NCI-H2196 treated with DMSO at 0.1 percent for 48 hours (cell line): ENCODE results near the gene MLST8.

Experiments
- DNase-seq: peaks from one replicate; lab custom pipeline; 2025; ENCODE audit not compliant: unreplicated experiment; lab: John Stamatoyannopoulos, UW

Gene MLST8

DNA sequence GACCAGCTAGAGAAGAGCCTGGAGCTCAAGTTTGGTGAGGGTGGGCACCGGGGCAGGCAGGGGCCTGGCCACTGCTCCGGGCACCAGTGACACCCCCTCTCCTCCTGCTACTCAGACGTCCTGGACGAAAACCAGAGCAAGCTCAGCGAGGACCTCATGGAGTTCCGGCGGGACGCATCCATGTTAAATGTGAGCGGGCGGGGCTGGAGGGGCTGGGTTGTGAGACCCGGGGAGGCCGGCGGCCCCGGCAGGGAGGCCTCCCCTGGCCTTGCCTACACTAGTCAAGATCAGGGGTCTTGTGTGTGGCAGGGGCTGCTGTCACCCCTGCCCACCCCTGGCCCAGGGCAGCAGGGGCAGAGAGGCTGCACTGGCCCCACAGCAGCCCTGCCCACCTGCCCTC is 31.9 kb upstream of the MLST8 start:
- no peak for DNase-seq

DNA sequence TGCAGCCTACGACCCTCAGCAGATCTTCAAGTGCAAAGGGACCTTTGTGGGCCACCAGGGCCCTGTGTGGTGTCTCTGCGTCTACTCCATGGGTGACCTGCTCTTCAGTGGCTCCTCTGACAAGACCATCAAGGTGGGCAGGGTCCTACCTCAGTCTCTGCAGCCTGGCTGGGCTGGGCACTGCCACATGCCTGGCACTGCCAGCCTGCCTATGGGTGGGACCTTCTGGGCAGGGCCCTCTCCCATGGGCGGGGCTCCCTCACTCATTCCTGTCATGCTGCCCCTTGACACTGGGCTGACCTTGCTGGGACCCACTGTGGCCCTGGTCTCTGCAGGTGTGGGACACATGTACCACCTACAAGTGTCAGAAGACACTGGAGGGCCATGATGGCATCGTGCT is 31.3 kb upstream of the MLST8 start:
- DNase-seq = no peak

DNA sequence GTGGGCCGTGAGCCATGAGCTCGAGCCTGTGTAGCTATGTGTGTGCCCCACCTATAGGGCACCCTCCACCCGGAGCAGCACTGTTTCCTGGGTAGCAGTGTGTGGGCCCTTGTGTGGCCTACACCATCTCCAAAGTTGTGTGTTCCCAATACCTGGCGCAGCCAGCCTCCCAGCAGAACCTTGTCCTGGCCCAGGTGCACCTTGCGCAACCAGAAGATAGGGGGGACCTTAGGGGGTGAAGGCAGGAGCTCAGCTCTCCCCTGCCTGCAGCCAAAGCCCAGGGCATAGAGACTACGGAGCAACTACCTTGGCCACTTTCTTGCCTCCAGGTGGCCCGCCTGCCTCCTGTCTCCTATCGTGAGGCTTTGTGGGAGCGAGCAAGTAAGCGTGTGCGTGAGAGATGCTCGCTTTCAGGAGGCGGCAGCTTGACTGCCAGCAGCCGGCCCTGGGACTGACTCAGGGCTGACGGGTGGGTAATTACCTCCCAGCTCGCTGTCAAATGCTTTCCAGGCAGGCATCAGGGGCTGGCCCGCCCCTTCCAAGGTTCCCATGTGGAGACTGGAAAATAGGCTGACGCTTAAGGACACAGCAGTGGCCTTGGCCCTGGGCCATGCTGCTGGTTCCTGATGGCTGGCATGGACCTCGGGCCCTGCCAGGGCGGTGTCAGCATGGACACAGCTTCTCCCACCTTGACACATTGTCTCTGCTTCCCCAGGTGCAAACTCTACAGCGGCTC is 30.7 kb upstream of the MLST8 start:
- no peak for DNase-seq

DNA sequence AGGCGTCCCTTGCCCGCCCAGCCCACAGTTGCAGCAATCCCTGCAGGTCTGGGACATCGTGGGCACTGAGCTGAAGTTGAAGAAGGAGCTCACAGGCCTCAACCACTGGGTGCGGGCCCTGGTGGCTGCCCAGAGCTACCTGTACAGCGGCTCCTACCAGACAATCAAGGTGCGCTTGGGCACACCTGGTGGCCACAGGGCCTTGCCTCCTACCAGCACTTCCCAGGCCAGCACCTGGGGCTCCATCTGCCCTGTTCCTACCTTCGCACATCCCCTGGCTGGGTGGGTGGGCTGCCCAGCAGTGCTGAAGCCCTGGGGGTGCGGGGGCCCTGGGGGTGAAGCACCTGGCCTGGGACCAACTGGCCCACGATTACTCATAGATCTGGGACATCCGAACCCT is 29.8 kb upstream of the MLST8 start:
- DNase-seq = no peak

DNA sequence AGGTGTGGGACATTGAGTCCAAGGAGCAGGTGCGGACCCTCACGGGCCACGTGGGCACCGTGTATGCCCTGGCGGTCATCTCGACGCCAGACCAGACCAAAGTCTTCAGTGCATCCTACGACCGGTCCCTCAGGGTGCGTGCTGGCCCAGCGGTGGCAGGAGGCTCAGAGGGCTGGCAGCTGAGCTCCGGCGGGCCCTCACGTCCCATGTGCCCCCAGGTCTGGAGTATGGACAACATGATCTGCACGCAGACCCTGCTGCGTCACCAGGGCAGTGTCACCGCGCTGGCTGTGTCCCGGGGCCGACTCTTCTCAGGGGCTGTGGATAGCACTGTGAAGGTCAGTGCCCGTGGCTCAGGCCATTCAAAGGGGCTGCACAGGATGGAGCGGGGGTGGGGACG is 29.2 kb upstream of the MLST8 start:
- no peak for DNase-seq

DNA sequence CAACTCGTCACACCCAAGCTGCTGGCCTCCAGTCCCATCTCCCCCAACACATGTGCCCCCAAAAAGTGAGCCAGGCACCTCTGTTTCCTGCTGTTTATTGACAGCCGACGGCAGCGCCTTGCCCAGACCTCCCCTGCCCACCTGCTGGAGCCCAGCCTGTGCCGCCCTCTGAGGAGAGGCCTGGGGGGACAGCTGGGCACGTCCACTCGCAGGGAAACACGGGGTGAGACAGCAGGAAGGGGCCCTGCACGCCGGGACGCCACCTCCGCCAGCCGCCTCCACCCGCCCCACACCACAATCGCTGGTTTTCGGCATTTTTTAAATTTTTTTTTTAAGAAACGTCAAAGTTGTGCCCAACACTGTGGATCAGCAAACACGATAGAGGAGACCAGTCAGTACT is 28.2 kb upstream of the MLST8 start:
- no peak for DNase-seq

DNA sequence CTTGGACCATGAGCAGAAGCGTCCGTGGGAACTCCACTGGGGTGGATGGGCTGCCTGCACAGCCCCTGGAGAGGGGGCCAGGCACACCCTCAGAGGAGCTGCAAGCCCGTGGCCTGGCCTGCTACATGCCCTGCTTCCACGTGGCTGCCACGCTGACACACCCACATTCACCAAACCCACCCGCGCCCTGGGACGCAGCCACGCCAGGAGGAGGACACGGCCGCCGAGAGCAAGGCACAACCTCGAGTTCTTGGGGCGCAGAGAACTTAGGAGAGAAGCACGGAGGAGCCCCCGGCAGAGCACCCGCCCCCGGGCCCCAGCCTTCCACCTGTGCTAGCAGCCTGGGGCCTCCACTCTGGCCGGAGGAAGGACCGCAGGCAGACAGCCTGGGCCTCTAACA is 27.7 kb upstream of the MLST8 start:
- DNase-seq = no peak

DNA sequence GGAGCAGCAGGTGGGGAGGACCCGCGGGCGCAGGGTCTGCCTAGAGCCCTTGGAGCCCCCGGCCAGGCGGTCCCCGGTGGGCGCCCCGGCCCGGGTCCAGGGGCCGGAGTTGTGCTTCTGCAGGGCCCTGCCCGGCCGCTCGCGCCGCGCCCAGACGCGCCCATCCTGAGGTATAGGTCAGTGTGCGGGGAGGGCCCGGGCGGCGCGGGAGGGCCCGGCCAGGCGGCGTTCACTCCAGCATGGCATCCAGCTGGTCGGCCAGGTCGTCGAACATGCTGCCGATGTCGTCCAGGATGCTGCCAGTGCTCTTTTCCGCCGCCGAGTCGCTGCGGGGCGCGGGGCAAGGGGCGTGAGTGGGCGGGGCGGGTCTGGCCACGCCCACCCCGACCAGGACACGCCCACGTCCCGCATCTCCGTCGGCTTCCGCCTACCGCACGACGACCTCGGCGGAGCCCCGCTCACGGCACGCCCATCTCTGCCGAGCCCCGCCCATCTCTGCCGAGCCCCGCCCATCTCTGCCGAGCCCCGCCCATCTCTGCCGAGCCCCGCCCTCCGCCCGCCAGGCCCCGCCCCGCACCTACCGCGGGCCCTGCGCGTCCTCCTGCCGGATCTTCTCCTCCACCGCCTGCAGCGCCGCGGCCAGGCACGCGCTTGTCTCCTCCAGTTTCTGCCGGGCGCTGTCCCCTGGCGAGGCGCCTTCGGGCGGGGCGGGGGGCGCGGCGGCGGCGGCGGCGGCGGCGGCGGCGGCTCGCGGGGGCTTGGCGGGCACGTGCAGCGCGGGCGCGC is 26.7 kb upstream of the MLST8 start:
- no peak for DNase-seq

DNA sequence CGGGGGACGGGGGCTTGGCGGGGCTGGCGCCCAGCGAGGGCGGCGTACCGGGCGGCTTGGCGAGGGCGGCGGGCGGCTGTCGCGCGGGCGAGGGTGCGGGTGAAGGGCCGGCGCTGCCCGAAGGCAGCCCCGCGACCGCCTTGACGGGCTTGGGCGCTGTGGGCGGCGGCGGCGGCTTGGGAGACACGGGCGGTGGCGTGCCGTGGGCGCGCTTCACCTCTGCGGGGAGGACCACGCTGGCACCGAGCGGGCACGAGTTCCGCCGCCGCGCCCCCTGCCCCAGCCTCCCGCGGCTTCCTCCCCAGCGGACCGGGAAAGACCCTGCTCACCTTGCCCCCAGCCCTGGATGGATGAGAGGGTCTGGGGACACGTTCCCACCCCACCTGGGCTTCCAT is 26.1 kb upstream of the MLST8 start:
- no peak for DNase-seq

DNA sequence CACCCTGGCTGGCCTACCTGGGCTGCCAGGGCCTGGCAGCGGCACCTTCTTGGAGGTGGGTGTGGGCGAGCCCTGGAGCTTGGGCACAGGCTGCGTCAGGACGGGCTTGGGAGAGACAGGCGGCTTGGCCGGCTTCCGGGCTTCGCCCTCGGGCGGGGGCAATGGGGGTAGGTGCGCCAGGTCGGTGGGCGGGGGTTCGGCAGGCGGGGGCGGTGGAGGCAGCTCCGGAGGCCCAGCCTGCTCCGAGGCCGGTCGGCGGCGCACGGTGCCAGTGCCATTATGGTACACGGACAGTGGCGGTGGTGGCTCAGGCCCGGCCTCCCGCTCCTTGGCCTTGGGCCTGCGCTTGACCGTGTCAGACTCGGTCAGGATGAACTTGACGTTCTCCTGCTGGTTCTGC is 25.7 kb upstream of the MLST8 start:
- DNase-seq = no peak

DNA sequence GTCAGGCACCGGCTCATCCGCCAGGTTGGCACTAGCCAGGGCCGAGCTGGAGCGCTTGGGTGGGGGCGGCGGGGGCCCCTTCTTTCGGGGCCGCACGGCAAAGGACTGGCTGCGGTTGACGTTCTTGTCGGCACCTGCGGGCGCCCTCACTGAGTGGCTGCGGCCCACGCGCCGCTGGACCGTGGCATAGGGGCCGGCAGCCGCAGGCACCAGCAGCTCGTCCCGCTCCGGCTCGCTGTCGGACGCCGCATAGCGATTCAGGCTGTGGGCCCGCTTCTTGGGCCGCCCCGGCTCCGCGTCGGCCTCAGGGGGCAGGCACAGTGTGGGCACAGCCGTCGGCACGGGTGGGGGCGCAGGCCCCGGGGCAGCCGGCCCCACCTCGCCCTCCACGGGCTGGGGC is 24.8 kb upstream of the MLST8 start:
- DNase-seq = no peak

DNA sequence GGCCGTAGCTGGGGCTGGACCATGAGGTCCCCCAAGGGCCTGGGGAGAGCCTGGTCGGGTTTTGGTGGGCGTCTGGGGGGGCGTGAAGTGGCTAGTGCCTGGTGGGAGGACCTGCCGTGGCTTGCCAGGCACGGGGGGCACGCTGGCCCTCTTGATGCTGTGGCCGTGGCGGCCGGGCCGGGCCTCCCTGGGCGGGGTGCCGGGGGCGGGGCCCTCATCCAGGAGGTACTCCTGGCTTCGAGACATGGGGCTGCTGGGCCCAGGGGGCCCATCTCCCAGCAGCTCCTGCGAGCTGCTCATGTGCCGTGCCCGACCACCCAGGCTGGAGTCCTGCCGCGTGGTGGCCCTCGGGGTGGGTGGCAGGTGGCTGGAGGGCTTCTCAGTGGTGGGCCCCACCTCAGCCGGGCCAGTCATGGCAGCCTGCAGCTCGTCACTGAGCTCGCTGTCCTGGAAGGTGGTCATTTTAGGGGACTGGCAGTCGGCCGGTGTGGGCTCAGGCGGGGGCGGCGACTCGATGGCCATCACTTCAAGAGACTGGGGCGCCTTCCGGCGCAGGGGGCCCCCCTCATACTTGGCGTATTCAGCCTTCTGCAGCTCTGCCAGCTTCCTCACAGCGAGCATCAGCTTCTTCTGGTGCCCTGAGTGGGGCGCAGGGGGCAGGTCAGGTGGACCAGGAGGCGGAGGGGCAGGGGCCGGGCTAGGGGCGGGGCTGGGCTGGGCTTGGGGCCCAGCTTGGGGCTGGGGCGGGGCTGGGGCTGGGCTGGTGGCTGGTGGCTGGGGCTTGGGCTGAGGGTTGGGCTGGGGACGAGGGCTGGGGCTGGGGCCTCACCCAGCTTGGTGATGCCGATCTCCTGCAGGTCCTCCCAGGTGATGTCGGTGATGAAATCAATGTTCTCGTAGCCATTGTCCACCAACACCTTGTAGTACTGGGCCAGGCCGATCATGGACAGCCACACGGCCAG is 24.0 kb upstream of the MLST8 start:
- DNase-seq = no peak

DNA sequence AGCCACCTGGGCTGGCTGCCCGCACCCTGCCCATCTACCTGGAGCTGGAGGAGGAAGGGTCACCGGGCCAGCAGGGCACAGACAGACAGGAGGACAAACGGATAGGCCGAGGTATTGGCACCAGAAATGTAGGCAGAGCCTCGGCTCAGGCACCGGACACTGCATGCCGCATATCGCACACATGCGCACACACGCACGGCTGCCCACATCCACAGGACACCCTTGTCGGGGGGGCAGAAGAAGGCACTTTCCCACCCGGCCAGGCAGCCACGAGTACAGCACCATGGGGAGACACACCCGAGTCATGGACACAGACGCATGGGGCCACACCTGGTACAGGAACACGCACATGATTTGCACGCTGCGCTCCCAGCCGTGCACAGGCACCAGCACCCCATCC is 23.3 kb upstream of the MLST8 start:
- DNase-seq = no peak

DNA sequence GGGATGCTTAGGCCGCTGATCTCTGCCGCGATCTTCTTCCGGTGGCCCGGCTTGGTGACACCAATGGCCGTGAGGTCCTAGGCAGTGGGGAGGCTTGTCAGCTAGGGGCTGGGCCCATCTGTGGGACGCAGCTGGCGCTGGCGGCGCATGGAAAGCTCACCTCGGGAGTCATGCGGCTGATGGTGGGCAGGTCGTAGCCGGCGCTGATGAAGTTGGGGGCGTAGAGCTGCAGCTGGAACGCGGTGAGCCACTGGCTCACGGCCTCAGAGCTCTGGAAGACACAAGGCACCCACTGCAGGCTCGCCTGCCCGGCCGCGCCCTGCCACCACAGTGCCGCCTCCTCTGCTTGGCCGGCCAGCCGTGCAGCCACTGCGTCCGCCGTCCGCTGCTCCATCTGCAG is 21.6 kb upstream of the MLST8 start:
- DNase-seq = no peak

DNA sequence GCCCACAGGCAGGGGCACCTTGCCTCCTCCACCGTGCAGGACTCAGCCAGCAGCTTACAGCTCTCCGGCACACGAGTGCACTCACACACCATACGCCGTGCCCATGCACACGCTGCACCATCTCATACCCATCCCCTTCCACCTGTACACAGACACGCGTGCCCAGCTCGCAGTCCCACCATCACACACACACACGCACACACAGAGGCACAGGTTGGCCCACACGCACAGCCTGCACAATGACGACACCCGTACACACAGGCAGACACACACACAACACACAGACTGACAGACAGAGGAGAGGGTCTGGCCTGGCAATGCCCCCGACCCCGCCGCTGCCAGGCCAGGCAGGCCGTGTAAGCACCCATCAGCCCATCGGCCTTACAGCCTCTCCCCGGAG is 20.9 kb upstream of the MLST8 start:
- no peak for DNase-seq

DNA sequence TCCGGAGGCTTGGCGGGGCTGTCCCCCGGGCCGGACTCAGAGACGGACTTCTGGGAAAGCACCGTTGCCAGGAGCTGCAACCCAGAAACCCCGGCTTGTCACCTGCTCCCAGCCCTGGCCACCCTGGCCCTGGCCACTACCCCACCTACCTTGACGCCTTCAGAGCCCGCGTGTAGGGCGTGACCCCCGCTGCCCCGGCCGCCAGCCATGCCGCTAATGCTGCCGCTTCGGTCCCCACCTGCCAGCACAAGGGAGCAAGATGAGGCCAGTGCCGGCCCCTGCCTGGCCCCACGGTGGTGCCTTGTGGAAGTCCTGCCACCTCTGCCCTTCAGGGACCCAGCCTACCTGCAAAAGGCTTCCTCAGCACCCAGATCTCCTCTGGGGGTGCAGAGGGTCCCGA is 20.3 kb upstream of the MLST8 start:
- no peak for DNase-seq

DNA sequence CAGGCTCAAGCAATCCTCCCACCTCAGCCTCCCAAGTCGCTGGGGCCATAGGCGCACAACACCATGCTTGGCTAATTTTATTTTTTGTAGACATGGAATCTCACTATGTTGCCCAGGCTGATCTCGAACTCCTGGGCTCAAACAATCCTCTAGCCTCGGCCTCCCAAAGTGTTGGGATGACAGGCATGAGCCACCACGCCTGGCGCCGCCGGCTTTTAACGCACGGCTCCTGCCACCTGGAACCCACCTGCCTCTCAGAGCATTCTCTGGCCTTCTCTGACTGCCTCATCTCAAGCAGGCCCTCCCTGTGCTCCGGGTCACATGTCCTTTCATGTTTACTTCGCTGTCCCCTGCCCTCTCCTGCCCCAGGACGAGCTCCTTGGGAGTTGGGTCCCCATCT is 19.2 kb upstream of the MLST8 start:
- DNase-seq = no peak

DNA sequence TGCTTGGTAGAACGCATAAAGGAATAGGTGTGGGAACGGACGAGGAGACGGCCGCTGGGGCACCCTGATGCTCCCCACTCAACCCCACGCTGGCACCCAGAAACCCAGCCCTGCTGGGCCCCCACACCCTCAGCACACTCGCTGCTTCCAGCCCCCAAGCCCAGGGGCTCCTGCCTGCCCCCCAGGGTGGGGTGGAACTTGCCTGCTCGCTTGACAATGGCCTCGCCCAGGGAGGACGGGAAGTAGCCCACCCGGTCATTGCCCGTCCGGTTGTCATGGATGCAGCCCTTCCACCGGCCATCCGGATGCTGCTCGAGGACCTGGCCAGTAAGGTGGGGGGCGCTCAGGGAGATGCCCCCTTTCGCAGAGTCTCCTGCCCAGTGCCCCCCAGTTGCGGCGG is 18.7 kb upstream of the MLST8 start:
- no peak for DNase-seq

DNA sequence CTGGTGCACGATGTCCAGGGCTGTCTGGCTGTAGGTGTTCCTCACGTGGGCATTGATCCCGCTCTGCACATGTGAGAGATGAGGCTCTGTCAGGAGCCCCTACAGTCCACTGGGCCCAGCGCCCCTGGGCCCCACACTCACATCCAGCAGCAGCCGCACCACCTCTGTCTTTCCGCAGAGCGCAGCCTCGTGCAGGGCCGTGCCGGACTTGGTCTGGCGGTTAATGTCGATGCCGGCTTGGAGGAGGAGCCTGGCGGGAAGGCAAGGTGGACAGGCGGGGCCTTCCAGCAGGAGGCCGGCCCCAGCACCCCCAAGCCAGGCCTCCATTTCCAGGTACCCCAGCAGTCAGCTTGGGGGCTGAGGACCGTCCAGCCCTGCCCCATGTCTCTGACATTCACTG is 18.0 kb upstream of the MLST8 start:
- no peak for DNase-seq

DNA sequence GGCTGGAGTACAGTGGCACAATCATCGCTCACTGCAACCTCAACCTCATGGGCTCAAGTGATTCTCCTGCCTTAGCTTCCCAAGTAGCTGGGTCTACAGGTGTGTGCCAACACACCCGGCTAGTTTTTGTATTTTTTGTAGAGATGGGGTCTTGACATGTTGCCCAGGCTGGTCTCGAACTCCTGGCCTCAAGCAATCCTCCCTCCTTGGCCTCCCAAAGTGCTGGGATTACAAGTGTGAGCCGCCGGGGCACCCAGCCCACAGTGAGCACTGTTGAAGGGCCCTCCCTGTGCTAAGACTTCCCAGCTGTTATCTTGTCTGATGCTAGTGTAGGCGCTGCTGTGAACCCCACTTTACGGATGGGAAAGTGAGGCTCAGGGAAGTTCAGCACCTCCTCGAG is 16.9 kb upstream of the MLST8 start:
- no peak for DNase-seq

DNA sequence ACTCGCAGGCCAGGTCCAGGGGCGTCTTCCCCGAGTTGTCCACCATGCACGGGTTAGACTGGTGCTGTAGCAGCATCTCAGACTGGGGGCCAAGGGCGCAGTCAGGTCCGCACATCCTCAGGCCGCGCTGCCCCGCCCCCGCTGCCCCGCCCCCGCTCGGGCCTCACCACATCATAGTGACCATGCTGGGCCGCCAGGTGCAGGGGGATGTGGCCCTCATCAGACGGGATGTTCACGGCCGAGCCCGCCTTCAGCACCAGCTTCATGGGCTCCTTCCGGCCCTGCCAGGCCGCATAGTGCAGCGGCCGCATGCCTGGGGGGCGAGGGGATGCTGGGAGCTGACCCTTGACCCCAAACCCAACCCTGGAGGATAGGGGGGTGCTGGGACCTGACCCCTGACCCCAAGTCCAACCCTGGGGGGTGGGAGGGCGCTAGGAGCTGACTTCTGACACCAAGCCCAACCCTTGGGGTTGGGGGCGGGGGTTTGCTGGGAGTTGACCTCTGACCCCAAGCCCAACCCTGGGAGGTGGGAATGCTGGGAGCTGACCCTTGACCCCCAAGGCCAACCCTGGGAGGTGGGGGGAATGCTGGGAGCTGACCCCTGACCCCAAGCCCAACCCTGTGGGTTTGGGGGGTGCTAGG is 15.9 kb upstream of the MLST8 start:
- DNase-seq = no peak
